DND-41 (cell line): ENCODE measurements around the gene GLIPR1L1.
"Not testable (repeated sequence)": the region's sequence is repeated elsewhere in the genome, so short reads cannot be mapped to it uniquely, and the experiment has no call there.

Experiments
- ATAC-seq: fragments of 200-7000 bp; cut with Tn5 transposase; 3 replicates; pipeline ENCODE4 v1.9.1; 2021; ENCODE audit warnings: low read depth; ENCODE audit not compliant: insufficient read depth
- DNase-seq: peaks from one replicate; pipeline ENCODE4 v3.0.0-alpha.2; 2020
- H2AFZ ChIP-seq: 2 replicates; pipeline ENCODE4 v1.6.0; 2012; ENCODE audit warnings: low read depth, low read length
- H3K27ac ChIP-seq: 2 replicates; pipeline ENCODE4 v1.5.1; 2012; ENCODE audit warnings: low read length, inconsistent platforms
- H3K27me3 ChIP-seq: fragments of 200-600 bp; sonication (generic); 2 replicates; pipeline ENCODE4 v1.6.0; 2012; ENCODE audit warnings: low read length, mild to moderate bottlenecking, inconsistent platforms; ENCODE audit not compliant: insufficient read depth, poor library complexity
- H3K36me3 ChIP-seq: 2 replicates; pipeline ENCODE4 v1.5.1; 2012; ENCODE audit warnings: low read length, inconsistent platforms; ENCODE audit not compliant: insufficient read depth
- H3K4me1 ChIP-seq: 2 replicates; pipeline ENCODE4 v1.5.1; 2012; ENCODE audit warnings: mild to moderate bottlenecking, low read length; ENCODE audit not compliant: insufficient read depth
- H3K4me2 ChIP-seq: 2 replicates; pipeline ENCODE4 v1.6.0; 2012; ENCODE audit warnings: mild to moderate bottlenecking, moderate library complexity, low read length, inconsistent platforms; ENCODE audit not compliant: insufficient read depth
- H3K4me3 ChIP-seq, 2 experiments: fragments of 200-600 bp in 1 of 2; shearing (Covaris generic) in 1 of 2; 2 replicates each; pipeline ENCODE4 v1.5.1; 2012 to 2016; ENCODE audit warnings: inconsistent platforms in 2 of 2, low read length in 2 of 2, mild to moderate bottlenecking in 2 of 2, low read depth in 1 of 2, moderate library complexity in 1 of 2
- H3K79me2 ChIP-seq: 2 replicates; pipeline ENCODE4 v1.6.0; 2012; ENCODE audit warnings: low read length, inconsistent platforms; ENCODE audit not compliant: insufficient read depth
- H3K9ac ChIP-seq: 2 replicates; pipeline ENCODE4 v1.6.0; 2012; ENCODE audit warnings: low read depth, mild to moderate bottlenecking, inconsistent platforms, low read length, moderate library complexity
- H3K9me3 ChIP-seq: 2 replicates; pipeline ENCODE4 v1.5.1; 2012; ENCODE audit warnings: low read length, moderate library complexity, mild to moderate bottlenecking, inconsistent platforms; ENCODE audit not compliant: insufficient read depth, severe bottlenecking
- H4K20me1 ChIP-seq: 2 replicates; pipeline ENCODE4 v1.6.0; 2012; ENCODE audit warnings: low read length; ENCODE audit not compliant: insufficient read depth
- CTCF ChIP-seq: IDR thresholded peaks from 2 replicates; pipeline ENCODE4 v1.5.1; 2012; ENCODE audit warnings: borderline replicate concordance, low read length, moderate library complexity, mild to moderate bottlenecking; ENCODE audit not compliant: poor library complexity, severe bottlenecking; ENCODE audit errors: extremely low read depth
- EZH2 ChIP-seq: IDR thresholded peaks from 3 replicates; pipeline ENCODE4 v1.6.1; 2012; ENCODE audit warnings: borderline replicate concordance, low read depth, mild to moderate bottlenecking, moderate library complexity, low read length, inconsistent platforms; ENCODE audit not compliant: severe bottlenecking

GLIPR1L1 gene

DNA sequence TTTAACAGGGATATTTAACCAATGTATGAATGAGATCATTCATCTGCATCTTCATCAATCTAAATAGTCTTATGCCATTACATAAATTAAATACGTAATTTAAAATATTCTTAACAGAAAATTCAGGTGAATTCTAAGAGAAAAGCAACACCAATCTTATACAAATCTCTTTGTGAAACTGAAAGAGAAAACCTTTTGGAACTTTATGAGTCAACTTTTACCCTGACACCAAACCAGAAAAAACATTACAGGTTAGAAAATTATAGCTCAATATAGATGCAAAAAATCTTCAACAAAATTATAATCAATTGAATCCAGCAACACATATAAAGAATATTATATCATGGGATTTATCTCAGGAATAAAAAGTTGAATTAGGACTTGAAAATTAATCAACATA lies 3.4 kb downstream of the GLIPR1L1 start:
- Histone ChIP-seq H4K20me1 (no peaks in the 10 kb centered on the region), H2AFZ (no peak overlapping the region), H3K9me3 (no peaks in the 10 kb centered on the region), H3K36me3 (no peaks in the 10 kb centered on the region), H3K27ac (no peak overlapping the region), H3K4me3 (no peak overlapping the region), H3K9ac (no peak overlapping the region), H3K27me3 (no peaks in the 10 kb centered on the region), H3K4me1 (peaks cover 2% of the 10 kb centered on the region), H3K4me2 (no peak overlapping the region), H3K79me2 (no peaks in the 10 kb centered on the region)
- no peak for TF ChIP-seq CTCF
- no peak for TF ChIP-seq EZH2
- no peak for DNase-seq
- ATAC-seq = no peak

- TF ChIP-seq EZH2 (no peak), CTCF (no peak)
- no peak overlapping the region for H2AFZ ChIP-seq
- no peaks in the 10 kb centered on the region; the same call in 1 of the 2 replicates for H3K4me1 ChIP-seq
- H3K27ac ChIP-seq = no peak overlapping the region
- no peak overlapping the region for H3K4me2 ChIP-seq
- no peaks in the 10 kb centered on the region for H3K79me2 ChIP-seq
- H3K27me3 ChIP-seq = no peaks in the 10 kb centered on the region
- no peaks in the 10 kb centered on the region for H3K36me3 ChIP-seq
- ATAC-seq (no peak), DNase-seq (no peak)
- H4K20me1 ChIP-seq = no peaks in the 10 kb centered on the region
- no peak overlapping the region for H3K4me3 ChIP-seq
- H3K9me3 ChIP-seq = no peaks in the 10 kb centered on the region
- no peak overlapping the region for H3K9ac ChIP-seq
Measured at GRCh38 chr12:75341873-75342272, 7.4 kb downstream of the GLIPR1L1 start.

DNA sequence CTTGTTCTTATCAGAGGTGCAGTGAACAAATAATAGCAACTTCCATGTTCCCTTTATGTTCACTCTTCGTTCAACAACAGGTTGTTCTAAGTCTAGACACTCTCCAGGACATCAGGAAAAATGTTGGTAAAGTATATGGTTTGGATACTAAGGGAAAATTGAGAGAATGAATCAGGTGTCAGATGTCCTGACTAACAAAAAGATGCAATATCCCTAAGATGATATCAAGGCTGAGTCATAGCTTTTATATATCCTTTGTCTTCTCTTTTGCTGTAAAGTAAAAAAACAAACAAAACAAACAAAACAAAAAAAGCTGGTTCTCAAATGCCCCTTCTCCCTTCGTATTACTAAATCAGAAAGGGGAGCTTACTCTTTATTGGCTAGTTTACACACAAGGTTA lies 11.1 kb downstream of the GLIPR1L1 start:
- Histone ChIP-seq H3K9me3 (no peaks in the 10 kb centered on the region), H3K9ac (no peak overlapping the region), H3K27ac (no peak overlapping the region), H2AFZ (no peak overlapping the region), H4K20me1 (no peaks in the 10 kb centered on the region), H3K79me2 (no peaks in the 10 kb centered on the region), H3K4me1 (peaks cover 7% of the 10 kb centered on the region), H3K36me3 (no peaks in the 10 kb centered on the region), H3K27me3 (no peaks in the 10 kb centered on the region), H3K4me2 (no peak overlapping the region), H3K4me3 (no peak overlapping the region)
- ATAC-seq = no peak
- no peak for DNase-seq
- TF ChIP-seq EZH2 (no peak), CTCF (no peak)

GRCh38 chr12:75346215-75346614 lies 11.7 kb downstream of the GLIPR1L1 start:
- not testable (repeated sequence) for H4K20me1 ChIP-seq, H3K4me3 ChIP-seq, H3K36me3 ChIP-seq, H3K9ac ChIP-seq, H3K27me3 ChIP-seq, H2AFZ ChIP-seq, H3K79me2 ChIP-seq, ATAC-seq, H3K4me2 ChIP-seq, H3K9me3 ChIP-seq, H3K27ac ChIP-seq
- peaks cover 14% of the 10 kb centered on the region for H3K4me1 ChIP-seq
- peak; percentile 20 for DNase-seq
